22Rv1 (cell line): ENCODE measurements around the gene KRTAP10-4.

Source experiments
- H3K27ac ChIP-seq: fragments of 450-650 bp; 2 replicates; pipeline ENCODE4 v1.5.1; 2017
- ZFX ChIP-seq: fragments of 450-650 bp; IDR thresholded peaks from 2 replicates; pipeline ENCODE4 v1.6.1; 2017; ENCODE audit warnings: antibody characterized with exemption, borderline replicate concordance
- TF ChIP-seq, protein P1 (sequence below): fragments of 450-650 bp; IDR thresholded peaks from 2 replicates; pipeline ENCODE4 v1.5.1; 2017; ENCODE audit warnings: mild to moderate bottlenecking

The KRTAP10-4 gene

GRCh38 chr21:44578371-44579055 lies 5.0 kb downstream of the KRTAP10-4 start:
- H3K27ac ChIP-seq: no peak overlapping the region
- TF ChIP-seq, protein P1, sequence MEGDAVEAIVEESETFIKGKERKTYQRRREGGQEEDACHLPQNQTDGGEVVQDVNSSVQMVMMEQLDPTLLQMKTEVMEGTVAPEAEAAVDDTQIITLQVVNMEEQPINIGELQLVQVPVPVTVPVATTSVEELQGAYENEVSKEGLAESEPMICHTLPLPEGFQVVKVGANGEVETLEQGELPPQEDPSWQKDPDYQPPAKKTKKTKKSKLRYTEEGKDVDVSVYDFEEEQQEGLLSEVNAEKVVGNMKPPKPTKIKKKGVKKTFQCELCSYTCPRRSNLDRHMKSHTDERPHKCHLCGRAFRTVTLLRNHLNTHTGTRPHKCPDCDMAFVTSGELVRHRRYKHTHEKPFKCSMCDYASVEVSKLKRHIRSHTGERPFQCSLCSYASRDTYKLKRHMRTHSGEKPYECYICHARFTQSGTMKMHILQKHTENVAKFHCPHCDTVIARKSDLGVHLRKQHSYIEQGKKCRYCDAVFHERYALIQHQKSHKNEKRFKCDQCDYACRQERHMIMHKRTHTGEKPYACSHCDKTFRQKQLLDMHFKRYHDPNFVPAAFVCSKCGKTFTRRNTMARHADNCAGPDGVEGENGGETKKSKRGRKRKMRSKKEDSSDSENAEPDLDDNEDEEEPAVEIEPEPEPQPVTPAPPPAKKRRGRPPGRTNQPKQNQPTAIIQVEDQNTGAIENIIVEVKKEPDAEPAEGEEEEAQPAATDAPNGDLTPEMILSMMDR: no peak
- no peak for TF ChIP-seq ZFX

- TF ChIP-seq ZFX: no peak
- TF ChIP-seq, protein P1: no peak
- no peak overlapping the region for H3K27ac ChIP-seq
Measured at GRCh38 chr21:44579056-44579832, 5.7 kb downstream of the KRTAP10-4 start.

GRCh38 chr21:44579833-44580144 lies 6.3 kb downstream of the KRTAP10-4 start:
- no peak overlapping the region for H3K27ac ChIP-seq
- TF ChIP-seq, protein P1: no peak
- no peak for TF ChIP-seq ZFX

- peak within 1 kb of the TSS; percentile 47 for H3K27ac ChIP-seq
- TF ChIP-seq, protein P1: peak; percentile 41
Measured at GRCh38 chr21:44580231-44580821, 6.8 kb downstream of the KRTAP10-4 start, which contains the start of gene KRTAP10-5. TSS of gene KRTAP10-5 (minus strand) at chr21:44580604. CDS start at chr21:44580578, 26 bp downstream.

DNA sequence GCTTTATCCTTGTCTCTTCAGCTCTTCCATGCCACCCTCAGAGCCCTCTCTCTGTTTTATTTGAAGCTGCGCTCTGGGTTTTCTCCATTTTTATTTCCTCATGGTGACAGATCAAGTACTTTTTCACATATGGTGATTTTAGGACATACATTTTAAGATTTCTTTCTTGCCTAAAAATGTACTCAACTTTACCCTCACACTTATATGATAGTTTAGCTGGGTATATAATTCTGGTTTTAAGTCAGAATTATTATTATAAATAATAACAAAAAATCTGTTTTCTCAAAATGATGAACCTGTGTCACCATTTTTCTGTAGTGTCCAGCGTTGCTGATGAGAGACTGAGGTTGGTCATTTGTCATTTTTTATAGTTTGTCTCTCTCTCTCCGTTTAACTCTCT lies 7.6 kb downstream of the KRTAP10-4 start:
- TF ChIP-seq, protein P1: no peak
- TF ChIP-seq ZFX: no peak
- peak overlapping the region; percentile 47 for H3K27ac ChIP-seq

DNA sequence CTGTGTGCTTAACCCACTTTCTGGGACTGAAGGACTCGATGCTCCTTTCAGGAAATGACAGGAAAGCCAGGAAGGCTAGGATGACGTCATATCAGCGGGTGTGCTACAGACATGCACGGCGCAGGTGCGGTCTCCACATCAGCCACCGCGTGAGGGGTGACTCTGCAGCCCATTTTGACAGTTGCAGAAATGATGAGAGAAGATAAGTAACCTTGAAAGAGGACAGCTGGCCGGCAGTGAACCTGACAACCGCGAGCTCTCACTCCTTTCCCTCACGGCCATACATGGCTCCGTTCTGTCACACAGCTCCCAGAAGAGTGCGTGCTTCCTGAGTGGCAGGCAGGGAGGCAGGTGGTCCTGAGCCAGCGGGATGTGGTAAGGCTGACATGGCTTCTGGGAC lies 8.5 kb downstream of the KRTAP10-4 start:
- no peak overlapping the region for H3K27ac ChIP-seq
- TF ChIP-seq ZFX: no peak

DNA sequence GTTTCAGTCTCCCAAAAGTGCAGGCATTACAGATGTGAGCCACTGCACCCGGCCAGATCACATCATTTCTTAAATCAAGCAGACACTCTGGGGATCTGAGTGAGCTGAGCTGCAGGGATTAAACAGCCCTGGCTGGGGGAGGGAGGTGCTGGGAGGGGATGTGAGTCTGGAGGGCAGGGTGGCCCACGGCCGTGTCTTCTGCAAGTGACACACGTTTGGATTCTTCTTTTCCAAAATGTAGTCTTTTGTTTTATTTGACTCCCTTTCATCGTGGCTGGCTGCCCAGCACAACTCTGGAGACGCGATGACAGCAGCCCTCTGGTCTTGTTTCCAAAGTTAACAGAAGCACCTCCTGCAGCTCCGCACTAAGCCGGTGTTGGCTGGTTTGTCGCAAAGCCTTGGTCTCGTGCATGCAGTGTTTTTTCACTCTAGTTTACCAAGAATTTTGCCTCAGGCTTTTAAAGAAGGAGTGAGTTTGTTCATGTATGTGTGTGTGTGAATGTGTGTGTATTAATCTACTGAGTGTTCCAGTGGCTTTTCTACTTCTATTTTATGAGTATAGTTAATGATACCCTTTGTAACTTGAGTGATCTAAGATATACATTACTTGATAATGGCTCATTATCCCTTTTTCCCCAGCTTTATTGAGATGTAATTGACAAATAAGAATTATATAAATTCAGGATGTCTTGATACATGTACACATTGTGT lies 9.7 kb downstream of the KRTAP10-4 start:
- TF ChIP-seq ZFX: no peak
- TF ChIP-seq, protein P1: no peak
- peak overlapping the region; percentile 44 for H3K27ac ChIP-seq
